Adipose tissue (tissue), 3 donors: Measurements from ENCODE around the gene KLF13. TPM values are rescaled to one million over a fixed set of nuclear protein-coding genes. Genes with fewer than 3 reads are reported as not detected.

Source experiments
- H3K27ac ChIP-seq: one replicate; pipeline ENCODE4 v1.5.1; 2013; ENCODE audit warnings: low read depth, low read length
- WGBS, 3 donors: extraction: QIAGEN DNeasy Blood & Tissue Kit; methylation state at CpG; one replicate each; pipeline ENCODE4 v1.1.7; 2013; 5-methylcytosine and 5-hydroxymethylcytosine counted together
- polyA plus RNA-seq, 3 donors: library from polyadenylated mRNA; stranded (reverse); fragments of 200-250 nt; gene quantifications; one replicate each; pipeline ENCODE4 v1.2.3, GENCODE V29; 2013
- donor health status: healthy with polysubstance abuse.
- donor health status: Bipolar disorder and iron deficiency.
- donor health status: healthy.

The KLF13 gene
- 10 to 100 TPM; 44.3 to 74.0 (median 46.9) TPM for polyA plus RNA-seq

DNA sequence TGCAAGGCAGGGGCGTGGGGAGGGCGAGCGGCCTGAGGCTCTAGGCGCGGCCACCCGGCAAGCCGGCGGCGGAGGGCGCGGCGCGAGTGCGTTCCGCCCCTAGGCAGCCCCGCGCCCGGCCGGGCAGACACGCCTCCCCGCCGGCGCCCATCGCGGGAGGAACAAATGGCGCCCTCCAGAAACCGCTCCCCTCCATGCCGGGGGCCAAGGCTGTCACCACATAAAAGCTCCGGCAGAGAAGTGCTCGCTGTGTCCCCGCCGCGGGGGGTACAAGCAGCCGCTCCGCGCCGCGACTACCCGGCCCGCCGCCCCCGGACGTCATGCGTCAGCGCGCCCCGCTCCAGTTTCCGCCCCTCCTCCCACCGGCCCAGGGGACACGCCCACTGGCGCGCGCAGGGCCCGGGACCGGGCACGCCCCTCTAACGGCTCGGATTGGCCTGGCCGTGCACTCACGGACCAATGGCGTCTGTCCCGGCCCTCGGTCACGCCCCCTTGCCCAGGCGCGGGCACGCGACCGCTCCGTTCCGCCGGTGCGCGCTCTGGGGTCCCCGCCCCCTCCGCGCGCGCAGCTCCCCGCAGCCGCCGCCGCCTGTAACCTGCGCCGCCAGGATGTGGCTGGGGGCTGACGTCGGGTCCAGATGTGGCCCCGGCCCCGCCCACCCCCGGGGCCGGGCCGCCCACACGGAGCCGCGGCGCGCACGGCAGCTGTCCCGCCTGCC lies at the start of gene KLF13:
Gene KLF13, plus strand, starts transcription at position 680 of the 719 bp plus-strand sequence. CDS start 378 bp downstream, outside the sequence.
- WGBS, 3 donors: 0 to 1% (median 0%) methylated on average over 54 to 99 of the region's 99 CpGs
- H3K27ac ChIP-seq: peak within 1 kb of the TSS; percentile 96

DNA sequence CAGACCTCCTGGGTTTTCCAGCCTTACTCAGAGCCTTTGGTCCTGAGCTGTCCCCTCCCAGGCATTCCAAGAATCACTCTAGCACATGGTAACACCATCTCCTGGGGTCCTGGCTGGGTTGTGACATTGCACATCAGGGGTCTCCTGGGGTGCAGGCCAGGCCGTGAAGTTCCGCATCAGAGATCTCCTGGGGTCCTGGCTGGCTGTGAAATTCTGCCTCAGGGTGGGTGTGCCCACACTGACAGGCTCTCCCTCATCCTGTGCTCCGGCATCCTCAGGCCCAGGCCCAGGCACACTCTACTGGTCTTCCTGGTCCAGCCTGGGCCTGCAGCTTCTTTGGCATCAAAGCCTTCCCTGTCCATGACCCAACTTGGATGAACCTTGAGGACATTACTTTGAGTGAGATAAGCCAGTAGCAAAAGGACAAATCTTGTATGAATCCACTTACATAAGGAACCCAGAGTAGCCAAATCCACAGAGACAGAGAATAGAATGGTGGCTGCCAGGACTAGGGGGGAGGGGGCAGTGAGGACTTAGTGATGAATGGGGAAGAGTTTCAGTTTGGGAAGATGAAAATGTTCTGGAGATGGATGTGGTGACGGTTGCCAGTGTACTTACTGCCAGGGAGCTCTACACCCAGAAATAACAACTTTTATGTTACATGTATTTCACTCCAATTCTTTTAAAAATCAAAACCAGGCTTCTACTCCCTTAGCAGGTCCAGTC lies 49.1 kb upstream of the KLF13 start:
- no peak overlapping the region for H3K27ac ChIP-seq
- 87 to 94% (median 91%) methylated on average over 4 of the region's 4 CpGs for WGBS, 3 donors

DNA sequence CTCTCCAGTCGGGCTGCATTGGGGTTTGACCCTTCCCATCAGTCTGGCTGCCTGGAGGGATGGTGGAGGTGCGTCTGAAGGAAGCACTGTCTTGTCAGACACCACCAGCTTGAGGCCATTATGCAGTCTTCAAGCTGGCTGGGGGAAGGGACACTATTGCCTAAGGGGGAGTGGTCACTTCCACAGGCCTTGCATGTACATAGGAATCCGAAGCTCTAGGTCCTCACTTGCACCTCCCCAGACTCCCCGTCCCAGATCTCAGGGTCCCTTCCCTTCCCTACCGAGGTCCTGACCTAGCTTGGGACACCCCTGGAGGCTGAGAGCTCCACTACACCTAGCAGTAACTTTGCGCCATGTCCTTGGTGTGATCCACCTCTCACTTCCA lies 48.6 kb upstream of the KLF13 start:
- H3K27ac ChIP-seq: no peak overlapping the region
- 82 to 93% (median 85%) methylated on average over 6 of the region's 6 CpGs for WGBS, 3 donors

DNA sequence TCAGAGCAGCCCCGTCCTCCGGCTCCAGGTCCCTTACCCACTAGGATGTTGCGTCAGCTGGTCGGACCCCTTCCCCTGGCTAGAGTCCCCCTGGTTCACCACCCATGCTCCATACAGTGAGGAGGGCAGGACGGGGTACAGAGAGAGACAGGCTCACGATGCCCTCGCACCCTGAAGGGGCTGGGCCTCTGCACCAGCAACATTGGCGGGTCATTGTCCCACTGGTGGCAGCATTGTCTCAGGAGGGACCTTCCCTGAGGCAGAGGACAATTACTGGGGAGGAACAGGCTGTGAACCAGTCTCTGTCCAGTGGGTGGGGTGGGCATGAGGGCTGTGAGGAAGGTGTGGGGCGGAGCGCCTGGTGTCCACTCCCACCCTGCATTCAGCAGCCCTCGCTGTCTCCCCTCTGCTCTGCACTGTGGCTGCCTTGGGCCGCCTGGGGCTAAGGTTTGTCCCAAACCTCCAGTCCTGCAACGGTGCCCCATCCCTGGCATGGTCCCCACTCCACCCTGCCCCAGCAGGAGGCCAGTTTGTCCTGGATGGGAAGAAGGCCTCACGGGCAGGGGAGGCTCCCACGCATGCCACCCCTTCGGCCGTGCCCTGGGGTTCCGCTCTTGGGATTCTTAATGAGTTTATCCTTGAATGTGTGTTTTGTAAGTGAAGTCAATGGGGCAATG lies 48.0 kb upstream of the KLF13 start:
- WGBS, 3 donors: 94 to 96% (median 95%) methylated on average over 16 to 18 of the region's 18 CpGs
- no peak overlapping the region for H3K27ac ChIP-seq

DNA sequence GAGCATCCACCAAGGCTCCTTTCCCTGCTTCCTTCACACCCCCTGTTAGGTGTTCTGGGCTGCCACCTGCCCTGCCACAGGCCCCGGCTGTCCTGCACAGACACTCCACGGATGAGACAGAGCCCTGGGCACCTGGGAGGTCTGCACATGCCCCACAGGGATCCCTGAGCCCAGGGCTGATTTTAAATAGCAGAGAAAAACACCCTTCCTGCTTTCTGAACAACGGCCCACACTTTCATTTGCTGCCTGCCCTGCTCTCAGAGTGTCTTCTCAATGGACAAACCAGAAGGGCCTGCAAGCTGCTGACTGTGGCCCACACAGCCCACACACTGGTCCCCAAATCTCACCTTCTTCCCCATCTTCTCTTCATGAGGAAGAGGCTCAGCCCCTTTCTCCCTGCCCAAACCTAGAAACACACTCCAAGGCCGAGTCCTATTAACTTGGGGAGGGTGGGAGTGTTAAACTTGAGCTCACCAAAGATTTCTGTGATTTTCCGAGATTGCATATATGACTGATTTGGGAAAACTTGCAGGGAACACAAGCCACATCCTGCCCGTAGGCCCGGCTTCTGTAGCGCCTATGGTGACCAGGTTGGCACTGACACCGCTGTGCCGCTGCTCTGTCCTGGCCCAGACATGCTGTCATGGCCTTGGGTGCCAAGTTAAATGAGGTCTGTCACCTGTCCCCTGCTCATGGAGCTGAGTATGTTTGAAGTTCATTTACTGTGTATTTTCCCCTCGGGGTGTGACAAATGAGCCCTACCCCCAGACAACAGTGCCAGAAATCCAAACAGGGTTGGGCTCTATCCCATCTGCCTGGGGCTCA lies 47.2 kb upstream of the KLF13 start:
- no peak overlapping the region for H3K27ac ChIP-seq
- 62 to 88% (median 79%) methylated on average over 11 of the region's 11 CpGs for WGBS, 3 donors

DNA sequence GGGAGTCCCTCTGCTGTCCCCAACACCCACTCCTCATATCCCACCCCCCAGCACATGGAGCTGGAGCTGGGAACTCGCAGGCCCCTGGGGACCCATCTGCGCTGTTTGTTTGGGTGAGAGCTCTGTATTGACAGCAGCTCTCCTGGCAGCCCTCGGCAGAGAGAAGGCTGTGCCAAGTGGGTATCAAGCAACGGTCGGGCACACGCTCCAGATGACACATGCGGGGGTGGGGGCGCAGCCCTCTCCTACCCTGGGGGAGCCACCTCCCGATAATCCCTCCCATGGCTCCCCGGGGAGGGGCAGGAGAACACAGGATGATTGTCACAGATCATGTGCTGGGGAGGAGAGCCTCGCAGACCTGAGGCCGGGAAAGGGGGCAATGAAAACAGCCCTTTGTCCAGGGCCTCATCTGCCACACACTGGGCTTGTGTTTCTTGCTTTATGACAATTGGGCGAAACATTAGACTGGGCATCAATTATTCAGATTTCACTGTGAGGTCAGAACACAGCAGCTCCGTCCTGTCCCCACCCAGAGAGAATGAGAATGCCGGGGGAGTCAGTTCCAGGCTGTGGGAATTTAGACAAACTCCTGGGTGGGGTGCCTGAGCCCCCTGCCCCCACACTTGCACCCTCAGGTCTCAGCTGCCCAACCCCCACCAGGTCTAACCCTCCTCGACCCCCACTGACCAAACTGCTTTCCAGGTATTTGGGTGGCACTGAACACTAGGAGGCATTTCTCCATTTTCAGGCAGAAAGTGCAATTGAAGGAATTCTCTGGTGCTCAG lies 46.4 kb upstream of the KLF13 start:
- WGBS, 3 donors: 40 to 72% (median 68%) methylated on average over 16 of the region's 16 CpGs
- H3K27ac ChIP-seq: no peak overlapping the region

DNA sequence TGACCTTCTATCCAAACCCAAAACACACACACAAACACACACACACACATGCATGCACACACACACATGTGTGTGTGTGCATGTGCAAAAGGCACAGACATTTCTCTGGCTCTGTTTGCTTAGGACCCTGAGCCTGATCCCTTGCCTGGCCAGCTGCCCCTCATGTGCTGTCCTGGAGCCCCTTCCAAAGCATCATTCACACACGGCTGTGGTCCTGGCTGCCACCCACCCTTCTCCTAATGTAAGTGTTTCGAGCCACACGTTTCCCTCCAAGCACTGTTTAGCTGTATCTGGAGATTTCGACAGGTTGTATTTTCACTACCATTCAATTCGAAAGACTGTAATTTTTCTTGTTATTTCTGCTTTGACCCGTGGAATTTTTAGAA lies 45.8 kb upstream of the KLF13 start:
- H3K27ac ChIP-seq: no peak overlapping the region
- WGBS, 3 donors: 69 to 75% (median 70%) methylated on average over 6 of the region's 6 CpGs

DNA sequence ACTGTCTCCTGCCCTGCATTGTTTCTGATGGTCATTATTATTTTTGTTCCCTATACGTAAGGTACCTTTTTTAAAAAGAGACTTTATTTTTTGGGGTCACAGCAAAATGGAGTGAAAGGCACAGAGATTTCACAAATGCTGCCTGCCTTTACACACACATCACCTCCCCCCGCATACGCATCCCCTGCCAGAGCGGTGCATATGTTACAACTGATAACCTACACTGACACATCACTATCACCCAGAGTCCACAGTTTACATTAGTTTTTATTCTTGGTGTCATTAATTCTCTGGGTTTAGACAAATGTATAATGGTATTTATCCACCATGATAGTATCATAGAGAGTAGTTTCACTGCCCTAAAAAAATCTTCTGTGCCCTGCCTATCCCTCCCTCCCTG lies 43.6 kb upstream of the KLF13 start:
- 90 to 93% (median 92%) methylated on average over 4 of the region's 4 CpGs for WGBS, 3 donors
- H3K27ac ChIP-seq: no peak overlapping the region

DNA sequence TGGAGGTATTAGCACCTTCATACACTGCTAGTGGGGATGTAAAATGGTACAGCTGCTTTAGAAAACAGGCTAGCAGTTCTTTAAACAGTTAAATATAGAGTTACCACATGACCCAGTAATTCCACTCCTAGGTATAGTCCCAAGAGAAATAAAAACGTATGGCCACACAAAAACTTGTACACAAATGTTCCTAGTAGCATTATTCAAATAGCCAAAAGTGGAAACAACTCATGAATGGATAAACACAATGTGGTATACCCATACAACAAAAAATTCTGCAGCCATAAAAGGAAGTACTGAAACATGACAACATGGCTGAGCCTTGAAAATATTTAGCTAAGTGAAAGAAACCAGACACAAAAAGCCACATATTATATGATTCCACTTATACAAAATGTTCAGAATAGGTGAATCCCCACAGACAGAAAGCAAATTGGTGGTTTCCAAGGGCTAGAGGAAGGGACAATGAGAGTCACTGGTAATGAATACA lies 40.8 kb upstream of the KLF13 start:
- no peak overlapping the region for H3K27ac ChIP-seq
- 18 to 58% (median 35%) methylated on average over 1 of the region's 1 CpG for WGBS, 3 donors

DNA sequence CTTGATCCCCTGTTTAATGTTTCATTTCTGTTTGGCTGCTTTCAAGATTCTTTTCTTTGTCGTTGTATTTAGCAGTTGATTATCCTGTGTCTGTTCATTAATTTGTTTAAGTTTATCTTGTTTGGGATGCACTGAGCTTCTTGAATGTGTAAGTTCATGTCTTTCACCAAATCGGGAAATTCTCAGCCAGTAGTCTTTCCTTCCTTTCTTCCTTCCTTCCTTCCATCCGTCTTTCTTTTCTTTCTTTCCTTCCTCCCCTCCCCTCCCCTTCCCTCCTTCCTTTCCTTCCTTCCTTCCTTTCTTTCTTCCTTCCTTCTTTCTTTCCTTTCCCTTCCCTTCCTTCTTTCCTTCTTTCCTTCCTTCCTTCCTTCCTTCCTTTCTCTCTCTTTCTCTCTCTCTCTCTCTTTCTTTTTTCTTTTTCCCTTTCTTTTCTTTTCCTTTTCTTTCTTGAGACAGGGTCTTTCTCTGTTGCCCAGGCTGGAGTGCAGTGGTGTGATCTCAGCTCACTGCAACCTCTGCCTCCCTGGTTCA lies 35.5 kb upstream of the KLF13 start:
- WGBS, 3 donors: 59 to 67% (median 62%) methylated on average over 3 of the region's 3 CpGs
- H3K27ac ChIP-seq: no peak overlapping the region

DNA sequence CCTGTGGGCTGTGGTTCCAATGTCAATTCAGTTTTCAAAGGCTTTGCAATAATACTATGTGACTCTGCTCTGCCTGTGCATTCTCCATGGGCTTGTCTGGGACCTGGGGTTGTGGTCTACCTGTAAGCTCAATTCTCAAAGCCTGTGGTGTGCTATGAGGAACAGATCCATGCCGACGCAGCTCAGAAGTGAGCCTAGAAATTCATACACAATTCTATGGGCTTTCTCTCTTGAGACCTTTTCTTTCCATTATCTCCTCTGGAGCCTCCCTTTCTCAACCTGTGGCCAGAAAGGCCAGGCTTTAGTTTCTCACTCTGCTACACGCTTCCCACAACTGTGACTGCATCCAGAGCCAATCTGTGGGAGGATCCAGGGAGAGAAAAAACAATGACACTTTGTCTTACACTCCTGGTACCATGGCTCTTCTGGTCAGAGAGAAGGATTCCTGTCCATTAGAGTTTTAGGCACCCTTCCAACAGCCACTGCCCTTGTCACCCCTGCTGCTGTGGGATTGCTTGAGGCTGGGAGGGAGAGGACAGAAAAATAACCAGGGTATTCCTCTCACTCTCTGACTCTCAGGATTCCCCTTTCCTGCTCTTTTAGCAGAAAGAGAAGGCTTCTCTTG lies 34.1 kb upstream of the KLF13 start:
- no peak overlapping the region for H3K27ac ChIP-seq
- WGBS, 3 donors: 48 to 86% (median 85%) methylated on average over 3 of the region's 3 CpGs

DNA sequence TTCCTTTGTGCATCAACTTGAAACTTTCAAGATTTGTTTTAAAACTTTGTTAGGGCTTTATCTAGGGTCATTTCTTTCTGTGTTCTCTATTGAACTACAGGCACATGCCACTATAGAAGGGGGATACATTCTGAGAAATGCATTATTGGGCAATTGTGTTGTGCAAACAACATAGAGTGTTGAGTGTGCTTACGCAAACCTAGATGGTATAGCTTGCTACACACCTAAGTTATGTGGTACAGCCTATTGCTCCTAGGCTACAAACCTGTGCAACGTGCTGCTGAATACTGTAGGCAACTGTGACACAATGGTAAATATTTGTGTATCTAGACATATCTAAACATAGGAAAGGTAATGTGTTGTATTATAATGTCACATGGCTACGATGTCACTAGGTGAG lies 33.0 kb upstream of the KLF13 start:
- WGBS, 3 donors: 75 to 82% (median 82%) methylated on average over 3 of the region's 3 CpGs

DNA sequence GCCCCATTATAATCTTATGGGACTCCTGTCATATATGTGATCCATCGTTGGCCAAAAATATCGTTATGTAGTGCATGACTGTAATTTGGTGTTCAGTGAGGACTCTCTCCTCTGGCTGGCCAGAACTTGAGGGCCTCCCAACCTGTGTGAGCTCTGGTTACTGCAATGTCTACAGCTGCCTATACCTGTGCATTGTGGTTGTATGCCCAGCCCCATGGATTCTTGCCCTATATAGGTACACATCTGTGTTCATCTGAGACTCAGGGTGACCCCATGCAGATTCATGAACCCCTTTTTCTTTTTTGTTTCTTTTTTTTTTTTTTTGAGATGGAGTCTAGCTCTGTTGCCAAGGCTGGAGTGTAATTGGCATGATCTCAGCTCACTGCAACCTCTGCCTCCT lies 32.6 kb upstream of the KLF13 start:
- WGBS, 3 donors: 91 to 96% (median 96%) methylated on average over 2 of the region's 2 CpGs
- H3K27ac ChIP-seq: no peak overlapping the region

More for the DNA sequence above, 33.0 kb upstream of the KLF13 start:
- no peak overlapping the region for H3K27ac ChIP-seq

DNA sequence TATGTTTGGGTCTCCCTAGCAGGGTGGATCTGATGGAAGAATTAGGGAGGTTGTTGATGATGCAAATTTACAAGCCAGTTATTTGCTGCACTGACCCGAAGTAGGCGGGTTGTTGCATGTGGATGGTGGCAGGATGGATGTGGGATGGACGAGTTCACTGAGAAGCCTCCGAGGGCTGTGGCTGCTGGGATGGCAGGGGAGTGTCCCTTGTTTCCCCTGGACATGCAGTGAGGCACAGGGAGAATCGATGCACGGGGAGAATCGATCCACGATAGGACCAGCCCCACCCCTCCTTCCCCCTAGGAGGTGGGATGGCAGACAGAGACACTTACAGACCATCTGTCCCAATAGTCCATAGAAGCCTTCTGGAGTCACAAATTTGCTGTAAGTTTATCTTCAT lies 31.0 kb upstream of the KLF13 start:
- 66 to 90% (median 89%) methylated on average over 8 of the region's 8 CpGs for WGBS, 3 donors
- no peak overlapping the region for H3K27ac ChIP-seq

DNA sequence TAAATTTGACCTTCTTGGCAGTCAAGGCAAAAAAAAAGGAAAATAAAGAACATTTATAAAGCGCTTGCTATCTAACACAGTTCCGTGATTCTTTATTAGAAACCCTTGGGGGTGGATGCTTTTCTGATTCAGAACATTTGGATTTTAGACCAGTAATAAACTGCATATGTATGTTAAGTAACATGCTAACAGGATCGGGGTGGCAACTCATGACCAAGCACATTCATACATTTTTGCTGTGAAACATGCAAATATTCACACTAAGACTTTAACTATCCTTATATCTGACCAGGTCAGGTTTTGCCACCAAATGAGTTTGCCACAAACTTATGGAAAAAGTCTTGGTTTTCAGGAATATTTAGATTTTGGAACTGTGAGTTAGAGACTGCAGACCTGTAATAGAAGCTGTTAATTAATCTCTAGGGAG lies 30.4 kb upstream of the KLF13 start:
- WGBS, 3 donors: 53 to 87% (median 84%) methylated on average over 3 of the region's 3 CpGs
- H3K27ac ChIP-seq: no peak overlapping the region

DNA sequence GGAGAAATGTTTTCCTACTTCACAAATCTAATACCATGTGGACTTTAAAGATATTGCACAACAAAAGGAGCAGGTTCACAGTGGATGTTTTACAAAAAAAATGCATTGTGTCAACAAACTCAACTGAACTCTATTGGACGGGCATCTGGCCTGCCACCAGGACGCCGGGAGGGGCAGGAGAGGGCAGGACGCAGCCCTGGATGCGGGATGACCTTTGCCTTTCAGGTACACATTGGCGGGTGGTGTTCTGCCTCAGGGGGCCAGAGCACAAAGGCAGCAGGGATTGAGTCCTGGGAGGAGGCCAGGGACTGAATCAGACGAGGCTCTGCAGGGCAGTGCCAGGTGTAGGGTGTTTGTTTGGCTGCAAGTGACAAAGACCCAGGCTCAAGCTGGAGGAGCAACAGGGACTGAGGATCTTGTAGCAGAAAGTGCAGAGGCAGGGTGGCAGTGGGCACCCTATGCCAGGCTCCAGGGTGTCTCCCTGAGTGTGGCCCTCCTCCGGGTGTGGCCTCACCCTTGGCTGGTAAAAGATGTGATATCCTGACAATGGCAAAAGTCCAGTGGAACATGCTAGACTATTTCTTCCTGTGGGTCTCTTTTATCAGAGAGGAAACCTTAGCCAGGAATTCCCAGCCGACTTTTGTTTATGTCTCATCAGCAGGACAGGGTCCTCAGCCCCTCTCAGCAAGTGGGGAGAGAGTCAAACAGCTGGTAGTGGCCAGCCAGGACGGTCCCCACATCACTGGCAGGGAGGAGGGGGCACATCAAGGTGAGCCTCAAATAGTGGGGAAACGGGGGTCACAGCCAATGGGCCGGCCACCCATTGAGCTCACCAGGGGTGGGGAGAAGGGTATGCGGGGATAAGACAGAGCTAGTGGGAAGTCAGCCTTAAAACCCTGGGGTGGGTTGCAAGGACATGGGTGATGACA lies 29.7 kb upstream of the KLF13 start:
- WGBS, 3 donors: 33 to 65% (median 61%) methylated on average over 13 of the region's 13 CpGs
- H3K27ac ChIP-seq: no peak overlapping the region
